ENCODE data around the gene AUTS2.

DNA sequence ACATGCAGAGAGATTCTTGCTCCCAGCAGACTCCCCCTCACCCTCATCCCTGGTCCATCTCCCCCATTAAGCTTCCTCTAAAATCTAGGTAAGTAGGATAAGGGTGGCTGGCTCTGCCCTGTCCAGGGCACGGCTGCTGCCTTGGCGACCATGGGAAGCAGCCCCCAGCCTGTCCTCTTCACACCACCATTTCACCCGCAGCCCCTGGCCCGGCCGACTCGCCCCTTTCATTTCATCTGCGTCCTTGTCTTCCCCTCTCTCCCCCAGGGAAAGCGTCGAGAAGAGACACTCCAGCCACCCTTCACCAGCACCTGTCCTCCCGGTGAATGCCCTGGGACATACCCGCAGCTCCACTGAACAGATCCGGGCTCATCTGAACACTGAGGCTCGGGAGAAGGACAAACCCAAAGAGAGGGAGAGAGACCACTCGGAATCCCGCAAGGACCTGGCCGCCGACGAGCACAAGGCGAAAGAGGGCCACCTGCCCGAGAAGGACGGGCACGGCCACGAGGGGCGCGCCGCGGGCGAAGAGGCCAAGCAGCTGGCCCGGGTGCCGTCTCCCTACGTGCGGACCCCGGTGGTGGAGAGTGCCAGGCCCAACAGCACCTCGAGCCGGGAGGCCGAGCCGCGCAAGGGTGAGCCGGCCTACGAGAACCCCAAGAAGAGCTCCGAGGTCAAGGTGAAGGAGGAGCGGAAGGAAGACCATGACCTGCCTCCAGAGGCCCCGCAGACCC is 1191.4 kb downstream of the AUTS2 start:
- TF ChIP-seq TAF1 (IDR thresholded peaks at IDR 0.05; ENCODE audit: low read depth, low read length) (no peak), CHD2 (IDR thresholded peaks at IDR 0.05; ENCODE audit: low read length) (no peak), POLR2A (IDR thresholded peaks at IDR 0.05; ENCODE audit: control extremely low read depth in 1 of 2, low read depth in 2 of 2, low read length in 2 of 2) (no peak), CTCF (IDR thresholded peaks at IDR 0.05; ENCODE audit: control extremely low read depth in 1 of 3, insufficient read depth in 1 of 3, low read depth in 1 of 3, low read length in 3 of 3) (no peak), MAX (IDR thresholded peaks at IDR 0.05) (no peak), GABPA (IDR thresholded peaks at IDR 0.05; ENCODE audit: borderline replicate concordance, insufficient read depth, low read length) (no peak), SP2 (IDR thresholded peaks at IDR 0.05; ENCODE audit: low read length) (no peak), RFX5 (IDR thresholded peaks at IDR 0.05; ENCODE audit: borderline replicate concordance, low read depth, low read length) (no peak), MAFK (IDR thresholded peaks at IDR 0.05; ENCODE audit: low read depth, low read length) (no peak), FOSL1 (IDR thresholded peaks at IDR 0.05; ENCODE audit: insufficient read depth, low read depth, low read length) (no peak), ATF3 (IDR thresholded peaks at IDR 0.05; ENCODE audit: insufficient read depth, low read depth, low read length) (no peak), NRF1 (IDR thresholded peaks at IDR 0.05; ENCODE audit: low read depth, low read length) (no peak)
- TF ChIP-seq, protein P1, sequence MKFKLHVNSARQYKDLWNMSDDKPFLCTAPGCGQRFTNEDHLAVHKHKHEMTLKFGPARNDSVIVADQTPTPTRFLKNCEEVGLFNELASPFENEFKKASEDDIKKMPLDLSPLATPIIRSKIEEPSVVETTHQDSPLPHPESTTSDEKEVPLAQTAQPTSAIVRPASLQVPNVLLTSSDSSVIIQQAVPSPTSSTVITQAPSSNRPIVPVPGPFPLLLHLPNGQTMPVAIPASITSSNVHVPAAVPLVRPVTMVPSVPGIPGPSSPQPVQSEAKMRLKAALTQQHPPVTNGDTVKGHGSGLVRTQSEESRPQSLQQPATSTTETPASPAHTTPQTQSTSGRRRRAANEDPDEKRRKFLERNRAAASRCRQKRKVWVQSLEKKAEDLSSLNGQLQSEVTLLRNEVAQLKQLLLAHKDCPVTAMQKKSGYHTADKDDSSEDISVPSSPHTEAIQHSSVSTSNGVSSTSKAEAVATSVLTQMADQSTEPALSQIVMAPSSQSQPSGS (IDR thresholded peaks at IDR 0.05; ENCODE audit: low read length) = no peak
